ENCODE results near the gene EXOC4.
"Not testable (repeated sequence)": the region's sequence is repeated elsewhere in the genome, so short reads cannot be mapped to it uniquely, and the experiment has no call there.

Gene EXOC4

GRCh38 chr7:133778472-133778871 is 525.6 kb downstream of the EXOC4 start:
- peaks cover 8% of the 10 kb centered on the region for H3K9me3 ChIP-seq (ENCODE audit: low read length)
- H3K9me2 ChIP-seq (ENCODE audit: low read depth, low read length) = no peaks in the 10 kb centered on the region
- peaks cover 10% of the 10 kb centered on the region for H3K36me3 ChIP-seq (ENCODE audit: insufficient read depth, low read length)
- no peak overlapping the region for H3K27ac ChIP-seq (ENCODE audit: low read depth, low read length, poor library complexity, severe bottlenecking)
- no peak overlapping the region for H2AFZ ChIP-seq (ENCODE audit: low read length)
- no peak for TF ChIP-seq CTCF (IDR thresholded peaks at IDR 0.05; ENCODE audit: low read length)
- no peak for TF ChIP-seq EZH2 (IDR thresholded peaks at IDR 0.05; ENCODE audit: borderline replicate concordance, low read length)
- no peaks in the 10 kb centered on the region for H3K27me3 ChIP-seq (ENCODE audit: insufficient read depth, low read length)
- no peaks in the 10 kb centered on the region for H3K4me1 ChIP-seq (ENCODE audit: insufficient read depth, low read length, severe bottlenecking)
- H3K4me3 ChIP-seq (ENCODE audit: low read depth, low read length, poor library complexity, severe bottlenecking) = no peak overlapping the region
- H3K4me2 ChIP-seq (ENCODE audit: low read length) = no peak overlapping the region
- H3K79me2 ChIP-seq (ENCODE audit: insufficient read depth, low read length) = no peaks in the 10 kb centered on the region
- no peaks in the 10 kb centered on the region for H3F3A ChIP-seq (ENCODE audit: insufficient read depth, low read length)
- H3K9ac ChIP-seq (ENCODE audit: low read length) = no peak overlapping the region
- no peaks in the 10 kb centered on the region for H4K20me1 ChIP-seq (ENCODE audit: insufficient read depth, low read length)

- not testable (repeated sequence) for H4K20me1 ChIP-seq (ENCODE audit: insufficient read depth, low read length); H3F3A ChIP-seq (ENCODE audit: insufficient read depth, low read length); H3K4me1 ChIP-seq (ENCODE audit: insufficient read depth, low read length, severe bottlenecking); H3K9ac ChIP-seq (ENCODE audit: low read length); H3K9me3 ChIP-seq (ENCODE audit: low read length); H3K27ac ChIP-seq (ENCODE audit: low read depth, low read length, poor library complexity, severe bottlenecking); H3K9me2 ChIP-seq (ENCODE audit: low read depth, low read length); H3K4me3 ChIP-seq (ENCODE audit: low read depth, low read length, poor library complexity, severe bottlenecking); H2AFZ ChIP-seq (ENCODE audit: low read length); H3K4me2 ChIP-seq (ENCODE audit: low read length); H3K27me3 ChIP-seq (ENCODE audit: insufficient read depth, low read length); H3K79me2 ChIP-seq (ENCODE audit: insufficient read depth, low read length)
- peaks cover 10% of the 10 kb centered on the region for H3K36me3 ChIP-seq (ENCODE audit: insufficient read depth, low read length)
These were observed 526.7 kb downstream of the EXOC4 start for GRCh38 chr7:133779538-133779937.

GRCh38 chr7:133780912-133781311 is 528.0 kb downstream of the EXOC4 start:
- H3K4me1 ChIP-seq (ENCODE audit: insufficient read depth, low read length, severe bottlenecking) = no peaks in the 10 kb centered on the region
- TF ChIP-seq EZH2 (IDR thresholded peaks at IDR 0.05; ENCODE audit: borderline replicate concordance, low read length) (no peak), CTCF (IDR thresholded peaks at IDR 0.05; ENCODE audit: low read length) (no peak)
- H3K27me3 ChIP-seq (ENCODE audit: insufficient read depth, low read length) = no peaks in the 10 kb centered on the region
- H3K36me3 ChIP-seq (ENCODE audit: insufficient read depth, low read length) = peaks cover 10% of the 10 kb centered on the region
- no peaks in the 10 kb centered on the region for H3F3A ChIP-seq (ENCODE audit: insufficient read depth, low read length)
- no peak overlapping the region for H3K4me2 ChIP-seq (ENCODE audit: low read length)
- H3K4me3 ChIP-seq (ENCODE audit: low read depth, low read length, poor library complexity, severe bottlenecking) = no peak overlapping the region
- no peaks in the 10 kb centered on the region for H4K20me1 ChIP-seq (ENCODE audit: insufficient read depth, low read length)
- no peak overlapping the region for H3K9ac ChIP-seq (ENCODE audit: low read length)
- H3K79me2 ChIP-seq (ENCODE audit: insufficient read depth, low read length) = no peaks in the 10 kb centered on the region
- peaks cover 8% of the 10 kb centered on the region for H3K9me3 ChIP-seq (ENCODE audit: low read length)
- no peak overlapping the region for H3K27ac ChIP-seq (ENCODE audit: low read depth, low read length, poor library complexity, severe bottlenecking)
- H2AFZ ChIP-seq (ENCODE audit: low read length) = no peak overlapping the region
- no peaks in the 10 kb centered on the region for H3K9me2 ChIP-seq (ENCODE audit: low read depth, low read length)

- no peaks in the 10 kb centered on the region for H3K27me3 ChIP-seq (ENCODE audit: insufficient read depth, low read length)
- H4K20me1 ChIP-seq (ENCODE audit: insufficient read depth, low read length) = no peaks in the 10 kb centered on the region
- no peak for TF ChIP-seq EZH2 (IDR thresholded peaks at IDR 0.05; ENCODE audit: borderline replicate concordance, low read length)
- TF ChIP-seq CTCF (IDR thresholded peaks at IDR 0.05; ENCODE audit: low read length) = no peak
- H3K4me1 ChIP-seq (ENCODE audit: insufficient read depth, low read length, severe bottlenecking) = no peaks in the 10 kb centered on the region
- H3K4me2 ChIP-seq (ENCODE audit: low read length) = no peak overlapping the region
- no peaks in the 10 kb centered on the region for H3K9me2 ChIP-seq (ENCODE audit: low read depth, low read length)
- peaks cover 10% of the 10 kb centered on the region for H3K36me3 ChIP-seq (ENCODE audit: insufficient read depth, low read length)
- H3K79me2 ChIP-seq (ENCODE audit: insufficient read depth, low read length) = no peaks in the 10 kb centered on the region
- no peaks in the 10 kb centered on the region for H3F3A ChIP-seq (ENCODE audit: insufficient read depth, low read length)
- H3K27ac ChIP-seq (ENCODE audit: low read depth, low read length, poor library complexity, severe bottlenecking) = no peak overlapping the region
- H3K4me3 ChIP-seq (ENCODE audit: low read depth, low read length, poor library complexity, severe bottlenecking) = no peak overlapping the region
- no peak overlapping the region for H3K9ac ChIP-seq (ENCODE audit: low read length)
- H2AFZ ChIP-seq (ENCODE audit: low read length) = no peak overlapping the region
- peaks cover 8% of the 10 kb centered on the region for H3K9me3 ChIP-seq (ENCODE audit: low read length)
These were observed 528.7 kb downstream of the EXOC4 start for GRCh38 chr7:133781486-133782090.

All from OCI-LY1 (cell line).